Spinal cord (tissue), 10 donors: ENCODE data around the gene SULT1C4. TPM values are rescaled to one million over a fixed set of nuclear protein-coding genes. Genes with fewer than 3 reads are reported as not detected.

Experiments
- DNase-seq, 6 donors: peaks; one replicate each; pipeline versions ENCODE4 v3.0.0 to v3.0.0-alpha.2; 2013 to 2015; ENCODE audit warnings: low spot score in 6 of 6, low read depth in 4 of 6
- H3K27ac ChIP-seq: one replicate; pipeline ENCODE4 v1.5.1; 2013; ENCODE audit warnings: low read depth, low read length, control low read depth
- H3K27me3 ChIP-seq: one replicate; pipeline ENCODE4 v1.6.1; 2013; ENCODE audit warnings: low read length; ENCODE audit not compliant: control insufficient read depth, insufficient read depth
- H3K36me3 ChIP-seq: one replicate; pipeline ENCODE4 v1.6.1; 2013; ENCODE audit warnings: low read length; ENCODE audit not compliant: control insufficient read depth, insufficient read depth
- H3K4me1 ChIP-seq: one replicate; pipeline ENCODE4 v1.6.1; 2013; ENCODE audit warnings: low read length; ENCODE audit not compliant: control insufficient read depth, insufficient read depth
- H3K4me3 ChIP-seq: one replicate; pipeline ENCODE4 v1.5.1; 2013; ENCODE audit warnings: low read depth, low read length, control low read depth
- H3K9me3 ChIP-seq: one replicate; pipeline ENCODE4 v1.6.1; 2013; ENCODE audit warnings: low read length; ENCODE audit not compliant: control insufficient read depth, insufficient read depth
- WGBS: methylation state at CpG from one replicate; pipeline ENCODE4 v1.1.5; 2013; ENCODE audit warnings: missing lambda C conversion rate; ENCODE audit not compliant: insufficient coverage; 5-methylcytosine and 5-hydroxymethylcytosine counted together
- long read RNA-seq, 4 donors: transcript quantifications; one replicate each; lab custom pipeline, GENCODE V29; 2026
- polyA plus RNA-seq, 2 donors: library from polyadenylated mRNA; unstranded; fragments of 120-200 nt; gene quantifications; one replicate each; pipeline ENCODE4 v1.2.1, GENCODE V29; 2013; ENCODE audit not compliant: insufficient read length in 2 of 2
- total RNA-seq, 2 donors: library from RNA; depleted of rRNA in 1 of 2; stranded (reverse); fragments of 120-200 nt in 1 of 2; fragments of >200 nt in 1 of 2; gene quantifications; one replicate each; pipeline versions ENCODE4 v1.2.3 to v1.2.4, GENCODE V29; 2013 to 2014
- donor health status: healthy.

Gene SULT1C4
- total RNA-seq, result 10 to 100 TPM; 36.0 to 36.7 TPM
- polyA plus RNA-seq, result 10 to 100 TPM; 35.1 to 36.6 TPM
- long read RNA-seq, donor 1, transcript SULT1C4-202 (5 exons, 1,045 nt), result major isoform, 7 of 13 reads
- long read RNA-seq, donor 1, partial matches to known transcripts, result 5 of 13 reads
- long read RNA-seq, donor 1, other reads (novel, unspliced or antisense), result 0 of 13 reads
- long read RNA-seq, donor 2, transcript SULT1C4-202 (5 exons, 1,045 nt), result major isoform, 5 of 5 reads
- long read RNA-seq, donor 2, partial matches to known transcripts, result 0 of 5 reads
- long read RNA-seq, donor 2, other reads (novel, unspliced or antisense), result 0 of 5 reads
- long read RNA-seq, donor 3, partial matches to known transcripts, result 0 of 4 reads
- long read RNA-seq, donor 3, other reads (novel, unspliced or antisense), result 0 of 4 reads
- long read RNA-seq, donor 4, transcript SULT1C4-203 (2 exons, 1,757 nt), result major isoform, 8 of 29 reads
- long read RNA-seq, donor 4, transcript SULT1C4-202 (5 exons, 1,045 nt), result minor isoform, 7 of 29 reads
- long read RNA-seq, donor 4, partial matches to known transcripts, result 12 of 29 reads
- long read RNA-seq, donor 4, other reads (novel, unspliced or antisense), result 0 of 29 reads

DNA sequence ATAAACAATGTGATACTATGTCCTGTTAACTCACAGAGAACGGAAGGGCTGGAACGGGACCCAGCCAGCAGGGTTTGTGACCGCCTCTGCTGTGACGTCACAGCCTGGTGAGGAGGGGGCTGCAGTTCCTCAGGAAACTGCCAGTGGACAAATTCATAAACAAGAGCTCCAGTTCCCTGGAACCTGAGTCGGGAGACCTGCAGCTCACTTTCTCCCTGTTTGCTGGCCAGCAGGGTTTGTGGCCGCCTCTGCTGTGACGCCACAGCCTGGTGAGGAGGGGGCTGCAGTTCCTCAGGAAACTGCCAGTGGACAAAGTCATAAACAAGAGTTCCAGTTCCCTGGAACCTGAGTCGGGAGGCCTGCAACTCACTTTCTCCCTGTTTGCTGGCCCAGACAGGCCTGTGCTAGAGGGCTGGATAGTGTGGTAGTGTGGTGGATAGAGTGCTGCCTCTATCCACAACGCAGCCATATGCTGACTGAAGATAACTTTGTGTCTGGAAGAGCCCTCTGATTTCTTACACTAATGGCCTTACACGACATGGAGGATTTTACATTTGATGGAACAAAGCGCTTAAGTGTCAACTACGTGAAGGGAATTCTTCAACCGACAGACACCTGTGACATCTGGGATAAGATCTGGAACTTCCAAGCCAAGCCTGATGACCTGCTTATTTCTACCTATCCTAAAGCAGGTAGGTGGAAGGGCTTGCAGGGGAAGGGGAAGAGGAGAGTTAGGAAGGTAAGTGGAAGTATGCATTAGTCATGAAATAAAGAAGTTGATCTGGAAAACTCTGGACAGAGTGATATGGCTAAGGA lies at the start of gene SULT1C4:
Gene SULT1C4 (plus strand): TSS at position 140 of the 816 bp plus-strand sequence. CDS start 384 bp downstream, at position 524.
- peak; percentile 43 to 93 (median 76) for DNase-seq
- Histone ChIP-seq H3K36me3 (no peaks in the 10 kb centered on the region), H3K4me1 (peaks cover 8% of the 10 kb centered on the region), H3K9me3 (no peaks in the 10 kb centered on the region), H3K27me3 (no peaks in the 10 kb centered on the region), H3K4me3 (peak within 1 kb of the TSS; percentile 58), H3K27ac (peak within 1 kb of the TSS; percentile 92)
- WGBS, result 15% methylated on average over 13 of the region's 13 CpGs

- no peaks in the 10 kb centered on the region for H3K36me3 ChIP-seq
- H3K27me3 ChIP-seq, result no peaks in the 10 kb centered on the region
- H3K4me1 ChIP-seq, result no peaks in the 10 kb centered on the region
- no CpG with 5 or more reads among the region's 2 CpGs for WGBS
- no peak overlapping the region for H3K27ac ChIP-seq
- H3K9me3 ChIP-seq, result no peaks in the 10 kb centered on the region
- H3K4me3 ChIP-seq, result no peak overlapping the region
- DNase-seq, result no peak
Measured at GRCh38 chr2:108329771-108330170, 48.0 kb upstream of the SULT1C4 start.

- H3K9me3 ChIP-seq, result no peaks in the 10 kb centered on the region
- H3K27ac ChIP-seq, result no peak overlapping the region
- WGBS, result 86% methylated on average over 1 of the region's 3 CpGs
- H3K4me1 ChIP-seq, result no peaks in the 10 kb centered on the region
- no peaks in the 10 kb centered on the region for H3K27me3 ChIP-seq
- DNase-seq, result peak in 1 of 6 donors; percentile 14
- H3K4me3 ChIP-seq, result no peak overlapping the region
- H3K36me3 ChIP-seq, result no peaks in the 10 kb centered on the region
Measured at GRCh38 chr2:108330979-108331378, 46.8 kb upstream of the SULT1C4 start.

- H3K27me3 ChIP-seq, result no peaks in the 10 kb centered on the region
- no peak for DNase-seq
- H3K4me3 ChIP-seq, result no peak overlapping the region
- H3K36me3 ChIP-seq, result no peaks in the 10 kb centered on the region
- H3K27ac ChIP-seq, result no peak overlapping the region
- H3K4me1 ChIP-seq, result no peaks in the 10 kb centered on the region
- no peaks in the 10 kb centered on the region for H3K9me3 ChIP-seq
- WGBS, result 90% methylated on average over 3 of the region's 3 CpGs
Measured at GRCh38 chr2:108345951-108346350, 31.8 kb upstream of the SULT1C4 start.

DNA sequence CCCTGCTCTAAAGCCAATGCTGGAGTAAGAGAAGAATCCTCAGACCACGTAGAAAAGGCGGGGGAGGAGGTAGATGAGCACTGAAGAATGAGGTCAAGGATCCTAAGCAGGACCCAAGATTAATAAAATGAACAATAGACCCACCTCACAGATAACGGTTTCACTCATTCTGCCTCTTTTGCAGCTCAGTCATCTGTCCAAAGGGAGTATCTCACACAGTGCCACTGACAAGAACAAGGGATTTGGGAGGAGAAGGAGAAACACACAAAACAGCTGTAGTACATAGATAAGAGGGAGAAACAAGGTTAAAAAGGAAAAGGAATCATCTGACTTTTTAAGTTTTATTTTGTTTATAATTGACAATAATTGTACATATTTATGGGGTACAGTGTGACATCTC lies 30.9 kb upstream of the SULT1C4 start:
- Histone ChIP-seq H3K36me3 (no peaks in the 10 kb centered on the region), H3K4me3 (no peak overlapping the region), H3K27me3 (no peaks in the 10 kb centered on the region), H3K9me3 (no peaks in the 10 kb centered on the region), H3K27ac (no peak overlapping the region), H3K4me1 (no peaks in the 10 kb centered on the region)
- no peak for DNase-seq
- no CpG with 5 or more reads among the region's 3 CpGs for WGBS

DNA sequence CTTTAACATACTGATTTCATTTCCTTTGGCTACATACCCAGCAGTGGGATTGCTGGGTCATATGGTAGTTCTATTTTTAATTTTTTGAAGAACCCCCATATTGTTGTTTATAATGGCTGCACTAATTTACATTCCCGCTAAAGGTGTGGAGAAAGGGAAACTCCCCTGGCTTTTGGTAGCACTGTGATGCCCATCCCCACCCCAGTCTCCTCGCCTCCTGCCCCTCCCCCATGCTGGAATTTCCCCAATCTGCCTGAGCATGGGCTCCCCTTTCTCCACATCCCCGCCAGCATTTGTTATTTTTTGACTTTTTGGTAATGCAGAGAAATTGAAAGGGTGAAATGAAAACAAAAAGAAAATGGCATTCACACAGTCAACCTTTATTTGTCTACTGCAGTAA lies 30.0 kb upstream of the SULT1C4 start:
- no peak for DNase-seq
- Histone ChIP-seq H3K4me3 (no peak overlapping the region), H3K27ac (no peak overlapping the region), H3K4me1 (no peaks in the 10 kb centered on the region), H3K9me3 (no peaks in the 10 kb centered on the region), H3K27me3 (no peaks in the 10 kb centered on the region), H3K36me3 (no peaks in the 10 kb centered on the region)
- no CpG with 5 or more reads among the region's 3 CpGs for WGBS

GRCh38 chr2:108348816-108349570 lies 28.8 kb upstream of the SULT1C4 start:
- H3K36me3 ChIP-seq, result no peaks in the 10 kb centered on the region
- H3K27me3 ChIP-seq, result no peaks in the 10 kb centered on the region
- no peak for DNase-seq
- WGBS, result 95% methylated on average over 4 of the region's 5 CpGs
- H3K4me1 ChIP-seq, result no peaks in the 10 kb centered on the region
- H3K4me3 ChIP-seq, result no peak overlapping the region
- no peaks in the 10 kb centered on the region for H3K9me3 ChIP-seq
- no peak overlapping the region for H3K27ac ChIP-seq

DNA sequence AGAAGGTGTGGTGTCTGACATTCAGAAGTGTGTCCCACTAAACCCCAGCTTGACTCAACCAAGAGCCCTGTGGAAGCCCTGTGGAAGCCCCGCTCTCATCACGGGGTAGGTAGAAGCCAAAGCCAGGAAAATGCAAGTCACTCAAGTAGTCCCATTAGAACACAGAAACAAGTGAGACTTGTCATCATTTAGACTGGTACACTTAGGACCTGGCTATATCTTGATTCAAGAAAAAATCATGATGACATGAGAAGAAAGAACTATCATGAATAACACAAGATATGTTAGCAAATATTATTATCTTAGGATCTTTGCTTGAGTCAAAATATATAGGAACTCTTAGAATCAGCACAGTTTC lies 28.2 kb upstream of the SULT1C4 start:
- H3K4me3 ChIP-seq, result no peak overlapping the region
- H3K36me3 ChIP-seq, result no peaks in the 10 kb centered on the region
- H3K4me1 ChIP-seq, result no peaks in the 10 kb centered on the region
- WGBS, result no CpG with 5 or more reads among the region's 2 CpGs
- no peak for DNase-seq
- no peak overlapping the region for H3K27ac ChIP-seq
- H3K9me3 ChIP-seq, result no peaks in the 10 kb centered on the region
- H3K27me3 ChIP-seq, result no peaks in the 10 kb centered on the region

GRCh38 chr2:108351889-108352288 lies 25.9 kb upstream of the SULT1C4 start:
- no peaks in the 10 kb centered on the region for H3K36me3 ChIP-seq
- H3K27ac ChIP-seq, result no peak overlapping the region
- no peaks in the 10 kb centered on the region for H3K4me1 ChIP-seq
- no peaks in the 10 kb centered on the region for H3K9me3 ChIP-seq
- DNase-seq, result no peak
- no peak overlapping the region for H3K4me3 ChIP-seq
- no peaks in the 10 kb centered on the region for H3K27me3 ChIP-seq
